ENCODE measurements around the gene SPPL2B. TPM values are rescaled to one million over a fixed set of nuclear protein-coding genes. Genes with fewer than 3 reads are reported as not detected.
"Not testable (repeated sequence)": the region's sequence is repeated elsewhere in the genome, so short reads cannot be mapped to it uniquely, and the experiment has no call there.

SPPL2B gene
- total and polyA plus RNA-seq, 4 donors, result 9.5 to 34.6 (median 21.4) TPM

DNA sequence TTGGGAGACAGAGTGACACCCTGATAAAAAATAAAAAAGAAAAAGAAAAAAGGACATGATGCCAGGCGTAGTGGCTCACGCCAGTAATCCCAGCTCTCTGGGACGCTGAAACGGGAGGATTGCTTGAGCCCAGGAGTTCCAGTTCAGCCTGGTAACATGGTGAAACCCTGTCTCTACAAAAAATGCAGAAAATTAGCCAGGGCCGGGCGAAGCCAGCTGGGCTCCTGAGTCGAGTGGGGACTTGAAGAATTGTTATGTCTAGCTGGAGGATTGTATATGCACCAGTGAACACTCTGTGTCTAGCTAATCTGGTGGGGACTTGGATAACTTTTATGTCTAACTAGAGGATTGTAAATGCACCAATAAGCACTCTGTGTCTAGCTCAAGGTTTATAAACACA, 63.9 kb downstream of the SPPL2B start:
- H3K4me1 ChIP-seq (ENCODE audit: control insufficient read depth in 4 of 4, insufficient read depth in 4 of 4, low read length in 3 of 4), result peaks cover 4 to 23% (median 12%) of the 10 kb centered on the region in 4 donors
- H3K9ac ChIP-seq (ENCODE audit: low read depth in 1 of 2, low read length in 2 of 2), result no peak overlapping the region
- H3K27ac ChIP-seq (ENCODE audit: low read depth in 1 of 2, low read length in 2 of 2), result no peak overlapping the region
- H3K9me3 ChIP-seq (ENCODE audit: control insufficient read depth in 4 of 4, low read length in 3 of 4), result no peaks in the 10 kb centered on the region
- no peak for DNase-seq (ENCODE audit: low spot score)
- H3K36me3 ChIP-seq (ENCODE audit: control insufficient read depth in 4 of 4, insufficient read depth in 3 of 4, low read depth in 1 of 4, low read length in 3 of 4), result no peaks in the 10 kb centered on the region
- TF ChIP-seq FOXA1 (IDR thresholded peaks at IDR 0.05), result no peak
- TF ChIP-seq YY1 (IDR thresholded peaks at IDR 0.05), result no peak
- TF ChIP-seq JUND (IDR thresholded peaks at IDR 0.05), result no peak
- no peak for TF ChIP-seq REST (IDR thresholded peaks at IDR 0.05)
- no peak for TF ChIP-seq SP1 (IDR thresholded peaks at IDR 0.05)
- TF ChIP-seq, protein P1, sequence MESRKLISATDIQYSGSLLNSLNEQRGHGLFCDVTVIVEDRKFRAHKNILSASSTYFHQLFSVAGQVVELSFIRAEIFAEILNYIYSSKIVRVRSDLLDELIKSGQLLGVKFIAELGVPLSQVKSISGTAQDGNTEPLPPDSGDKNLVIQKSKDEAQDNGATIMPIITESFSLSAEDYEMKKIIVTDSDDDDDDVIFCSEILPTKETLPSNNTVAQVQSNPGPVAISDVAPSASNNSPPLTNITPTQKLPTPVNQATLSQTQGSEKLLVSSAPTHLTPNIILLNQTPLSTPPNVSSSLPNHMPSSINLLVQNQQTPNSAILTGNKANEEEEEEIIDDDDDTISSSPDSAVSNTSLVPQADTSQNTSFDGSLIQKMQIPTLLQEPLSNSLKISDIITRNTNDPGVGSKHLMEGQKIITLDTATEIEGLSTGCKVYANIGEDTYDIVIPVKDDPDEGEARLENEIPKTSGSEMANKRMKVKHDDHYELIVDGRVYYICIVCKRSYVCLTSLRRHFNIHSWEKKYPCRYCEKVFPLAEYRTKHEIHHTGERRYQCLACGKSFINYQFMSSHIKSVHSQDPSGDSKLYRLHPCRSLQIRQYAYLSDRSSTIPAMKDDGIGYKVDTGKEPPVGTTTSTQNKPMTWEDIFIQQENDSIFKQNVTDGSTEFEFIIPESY (IDR thresholded peaks at IDR 0.05), result no peak
- TF ChIP-seq RXRA (IDR thresholded peaks at IDR 0.05), result no peak
- no peak for TF ChIP-seq HNF4G (IDR thresholded peaks at IDR 0.05)
- no peak for TF ChIP-seq EGR1 (IDR thresholded peaks at IDR 0.05; ENCODE audit: low read depth in 2 of 2)
- no peak for TF ChIP-seq HNF4A (conservative IDR thresholded peaks at IDR 0.05)
- no peak for TF ChIP-seq RAD21 (IDR thresholded peaks at IDR 0.05)
- no peak for TF ChIP-seq CTCF (IDR thresholded peaks at IDR 0.05; ENCODE audit: low read depth, low read length, missing input control)
- no peak for TF ChIP-seq NR2F2 (IDR thresholded peaks at IDR 0.05)
- no peak for TF ChIP-seq TAF1 (conservative IDR thresholded peaks at IDR 0.05)
- no peak for TF ChIP-seq FOXA2 (IDR thresholded peaks at IDR 0.05)
- TF ChIP-seq, protein P2, sequence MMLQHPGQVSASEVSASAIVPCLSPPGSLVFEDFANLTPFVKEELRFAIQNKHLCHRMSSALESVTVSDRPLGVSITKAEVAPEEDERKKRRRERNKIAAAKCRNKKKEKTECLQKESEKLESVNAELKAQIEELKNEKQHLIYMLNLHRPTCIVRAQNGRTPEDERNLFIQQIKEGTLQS (IDR thresholded peaks at IDR 0.05), result no peak
- WGBS, result 79% methylated on average over 7 of the region's 7 CpGs
- no peak overlapping the region for H3K4me3 ChIP-seq (ENCODE audit: low read depth in 1 of 3, low read length in 3 of 3)
- H3K27me3 ChIP-seq (ENCODE audit: control insufficient read depth in 4 of 4, insufficient read depth in 4 of 4, low read length in 3 of 4), result no peaks in the 10 kb centered on the region

DNA sequence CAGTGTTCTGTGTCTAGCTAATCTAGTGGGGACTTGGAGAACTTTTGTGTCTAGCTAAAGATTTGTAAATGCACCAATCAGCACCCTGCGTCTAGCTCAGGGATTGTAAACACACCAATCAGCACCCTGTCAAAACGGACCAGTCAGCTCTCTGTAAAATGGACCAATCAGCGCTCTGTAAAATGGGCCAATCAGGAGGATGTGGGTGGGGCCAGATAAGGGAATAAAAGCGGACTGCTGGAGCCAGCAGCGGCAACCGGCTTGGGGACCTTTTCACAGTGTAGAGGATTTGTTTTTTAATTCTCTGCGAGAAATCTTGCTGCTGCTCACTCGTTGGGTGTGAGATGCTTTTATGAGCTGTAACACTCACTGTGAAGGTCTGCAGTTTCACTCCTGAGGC, 64.4 kb downstream of the SPPL2B start:
- not testable (repeated sequence) for H3K27me3 ChIP-seq (ENCODE audit: control insufficient read depth in 4 of 4, insufficient read depth in 4 of 4, low read length in 3 of 4); H3K4me3 ChIP-seq (ENCODE audit: low read depth in 1 of 3, low read length in 3 of 3); DNase-seq (ENCODE audit: low spot score); H3K9ac ChIP-seq (ENCODE audit: low read depth in 1 of 2, low read length in 2 of 2); H3K27ac ChIP-seq (ENCODE audit: low read depth in 1 of 2, low read length in 2 of 2); H3K36me3 ChIP-seq (ENCODE audit: control insufficient read depth in 4 of 4, insufficient read depth in 3 of 4, low read depth in 1 of 4, low read length in 3 of 4); H3K9me3 ChIP-seq (ENCODE audit: control insufficient read depth in 4 of 4, low read length in 3 of 4)
- 82% methylated on average over 8 of the region's 8 CpGs for WGBS
- peaks cover 4 to 23% (median 12%) of the 10 kb centered on the region in 4 donors for H3K4me1 ChIP-seq (ENCODE audit: control insufficient read depth in 4 of 4, insufficient read depth in 4 of 4, low read length in 3 of 4)

Measured in liver (tissue), 9 donors.